IMR-90 (cell line): ENCODE results near the gene NXPH1. TPM values are rescaled to one million over a fixed set of nuclear protein-coding genes. Genes with fewer than 3 reads are reported as not detected.

Experiments used
- ATAC-seq: fragments of 200-7000 bp; cut with Tn5 transposase; 2 replicates; pipeline ENCODE4 v1.9.1; 2020; ENCODE audit warnings: low read depth, mild to moderate bottlenecking, moderate library complexity
- BruUV-seq: library from RNA; stranded (reverse); fragments of 400-500 nt; replicated peaks from 2 replicates; lab custom pipeline; 2021; lab: Mats Ljungman, UMichigan
- CTCF ChIA-PET: fragments of 300-600 bp; formaldehyde crosslinking; extraction: SDS; loops from one replicate; lab custom pipeline; 2021; ENCODE audit warnings: antibody characterized with exemption; lab: Yijun Ruan, JAX
- POLR2A ChIA-PET: fragments of 300-600 bp; sonication (Branson Sonifier 250); formaldehyde crosslinking; loops from one replicate; lab custom pipeline; 2022; ENCODE audit warnings: antibody characterized with exemption; ENCODE audit not compliant: unreplicated experiment; lab: Charles Lee
- DNase-seq: peaks from one replicate; pipeline ENCODE4 v3.0.0; 2013
- H2AFZ ChIP-seq: replicated peaks from 2 replicates; pipeline ENCODE3; 2013; ENCODE audit warnings: low read length, mild to moderate bottlenecking; ENCODE audit not compliant: poor library complexity
- H2AK5ac ChIP-seq: 2 replicates; pipeline ENCODE4 v1.6.1; 2013; ENCODE audit warnings: low read depth, low read length, inconsistent platforms
- H2AK9ac ChIP-seq: replicated peaks from 2 replicates; pipeline ENCODE3; 2013; ENCODE audit warnings: mild to moderate bottlenecking, low read depth, low read length, moderate library complexity; ENCODE audit not compliant: poor library complexity
- H2BK120ac ChIP-seq: 2 replicates; pipeline ENCODE4 v1.6.1; 2013; ENCODE audit warnings: low read depth, low read length, inconsistent platforms
- H2BK15ac ChIP-seq: 3 replicates; pipeline ENCODE4 v1.6.1; 2013; ENCODE audit warnings: low read depth, low read length, inconsistent platforms
- H2BK20ac ChIP-seq: 2 replicates; pipeline ENCODE4 v1.6.1; 2013; ENCODE audit warnings: low read depth, mild to moderate bottlenecking, inconsistent platforms, low read length, moderate library complexity
- H2BK5ac ChIP-seq: 2 replicates; pipeline ENCODE4 v1.6.1; 2013; ENCODE audit warnings: mild to moderate bottlenecking, low read depth, low read length, inconsistent platforms; ENCODE audit not compliant: poor library complexity, severe bottlenecking
- H3K14ac ChIP-seq: replicated peaks from 2 replicates; pipeline ENCODE4 v1.6.1; 2013; ENCODE audit warnings: low read depth, low read length, inconsistent platforms
- H3K18ac ChIP-seq: 2 replicates; pipeline ENCODE4 v1.6.1; 2013; ENCODE audit warnings: low read depth, low read length, control low read depth
- H3K23ac ChIP-seq: 2 replicates; pipeline ENCODE4 v1.6.1; 2013; ENCODE audit warnings: low read depth, low read length, inconsistent platforms
- H3K27ac ChIP-seq: 2 replicates; pipeline ENCODE4 v1.5.1; 2013; ENCODE audit warnings: mild to moderate bottlenecking, control low read depth, low read length; ENCODE audit not compliant: insufficient read depth
- H3K27me3 ChIP-seq: 2 replicates; pipeline ENCODE4 v1.6.1; 2013; ENCODE audit warnings: low read length; ENCODE audit not compliant: control insufficient read depth, insufficient read depth
- H3K36me3 ChIP-seq: 2 replicates; pipeline ENCODE4 v1.6.1; 2013; ENCODE audit warnings: low read length, mixed read lengths; ENCODE audit not compliant: control insufficient read depth, insufficient read depth
- H3K4ac ChIP-seq: 2 replicates; pipeline ENCODE4 v1.6.1; 2013; ENCODE audit warnings: low read depth, low read length, inconsistent platforms
- H3K4me1 ChIP-seq: 2 replicates; pipeline ENCODE4 v1.6.1; 2013; ENCODE audit warnings: low read length, mixed read lengths; ENCODE audit not compliant: control insufficient read depth, insufficient read depth
- H3K4me2 ChIP-seq: 2 replicates; pipeline ENCODE4 v1.6.1; 2013; ENCODE audit warnings: low read depth, mild to moderate bottlenecking, control low read depth, low read length, moderate library complexity
- H3K4me3 ChIP-seq: 2 replicates; pipeline ENCODE4 v1.5.1; 2013; ENCODE audit warnings: low read depth, mild to moderate bottlenecking, control low read depth, low read length, moderate library complexity; ENCODE audit not compliant: insufficient read depth
- H3K56ac ChIP-seq: 2 replicates; pipeline ENCODE4 v1.6.1; 2013; ENCODE audit warnings: low read length, inconsistent platforms; ENCODE audit not compliant: insufficient read depth; ENCODE audit errors: extremely low read depth
- H3K79me1 ChIP-seq, 2 experiments: 2 replicates each; pipeline ENCODE4 v1.6.1; 2013; ENCODE audit warnings: low read length in 2 of 2, inconsistent platforms in 1 of 2, low read depth in 1 of 2
- H3K9ac ChIP-seq: 2 replicates; pipeline ENCODE4 v1.6.1; 2013; ENCODE audit warnings: low read depth, low read length, control low read depth
- H3K9me1 ChIP-seq: 2 replicates; pipeline ENCODE4 v1.6.1; 2013; ENCODE audit warnings: low read length, inconsistent platforms; ENCODE audit not compliant: insufficient read depth
- H3K9me3 ChIP-seq: 2 replicates; pipeline ENCODE4 v1.6.1; 2013; ENCODE audit warnings: low read length; ENCODE audit not compliant: control insufficient read depth, insufficient read depth
- H4K20me1 ChIP-seq: 2 replicates; pipeline ENCODE4 v1.6.1; 2013; ENCODE audit warnings: low read length, inconsistent platforms; ENCODE audit not compliant: insufficient read depth
- H4K5ac ChIP-seq: 2 replicates; pipeline ENCODE4 v1.6.1; 2013; ENCODE audit warnings: mild to moderate bottlenecking, low read depth, low read length, control low read depth
- H4K8ac ChIP-seq, 2 experiments: 2 replicates each; pipeline ENCODE4 v1.6.1; 2013; ENCODE audit warnings: low read depth in 2 of 2, low read length in 2 of 2, control low read depth in 1 of 2, inconsistent platforms in 1 of 2
- H4K91ac ChIP-seq: 2 replicates; pipeline ENCODE4 v1.6.1; 2013; ENCODE audit warnings: low read depth, low read length, inconsistent platforms; ENCODE audit not compliant: insufficient read depth
- BHLHE40 ChIP-seq: fragments of 150-350 bp; IDR thresholded peaks from 2 replicates; pipeline ENCODE4 v1.6.1; 2016; ENCODE audit warnings: mild to moderate bottlenecking, low read depth, low read length
- CEBPB ChIP-seq: IDR thresholded peaks from 2 replicates; pipeline ENCODE4 v1.6.1; 2012; ENCODE audit warnings: low read depth, low read length, improper control_type of control experiment
- CHD1 ChIP-seq: IDR thresholded peaks from 2 replicates; pipeline ENCODE4 v1.6.1; 2012; ENCODE audit warnings: low read depth, low read length, improper control_type of control experiment
- FOS ChIP-seq: fragments of 150-350 bp; IDR thresholded peaks from 2 replicates; pipeline ENCODE4 v1.6.1; 2016; ENCODE audit warnings: low read depth, low read length
- MAFK ChIP-seq: IDR thresholded peaks from 2 replicates; pipeline ENCODE4 v1.6.1; 2012; ENCODE audit warnings: low read depth, low read length, improper control_type of control experiment
- MAZ ChIP-seq: IDR thresholded peaks from 2 replicates; pipeline ENCODE4 v1.6.1; 2012; ENCODE audit warnings: low read depth, mild to moderate bottlenecking, low read length, improper control_type of control experiment, moderate library complexity, borderline replicate concordance
- MXI1 ChIP-seq: IDR thresholded peaks from 2 replicates; pipeline ENCODE4 v1.6.1; 2012; ENCODE audit warnings: low read depth, mild to moderate bottlenecking, low read length, moderate library complexity, borderline replicate concordance
- NFE2L2 ChIP-seq: fragments of 150-350 bp; IDR thresholded peaks from 2 replicates; pipeline ENCODE4 v1.6.1; 2016; ENCODE audit warnings: low read depth, mild to moderate bottlenecking, low read length
- POLR2A ChIP-seq: IDR thresholded peaks from 2 replicates; pipeline ENCODE4 v1.6.1; 2012; ENCODE audit warnings: mild to moderate bottlenecking, low read depth, low read length
- RAD21 ChIP-seq: IDR thresholded peaks from 2 replicates; pipeline ENCODE4 v1.6.1; 2012; ENCODE audit warnings: low read length, improper control_type of control experiment
- RCOR1 ChIP-seq: IDR thresholded peaks from 2 replicates; pipeline ENCODE4 v1.6.1; 2012; ENCODE audit warnings: mild to moderate bottlenecking, low read length, improper control_type of control experiment; ENCODE audit not compliant: insufficient replicate concordance
- RFX5 ChIP-seq: IDR thresholded peaks from 2 replicates; pipeline ENCODE4 v1.8.0; 2012; ENCODE audit warnings: low read depth, mild to moderate bottlenecking, low read length, moderate library complexity
- SMC3 ChIP-seq: fragments of 150-350 bp; IDR thresholded peaks from 2 replicates; pipeline ENCODE4 v1.6.1; 2016; ENCODE audit warnings: low read depth, mild to moderate bottlenecking, antibody characterized with exemption, low read length, moderate library complexity
- WGBS, 2 experiments: methylation state at CpG; one replicate each; pipeline versions ENCODE4 v1.1.5 to v1.1.7; 2013; ENCODE audit warnings: missing lambda C conversion rate in 2 of 2; ENCODE audit not compliant: insufficient read length in 1 of 2; ENCODE audit errors: extremely low coverage in 2 of 2; 5-methylcytosine and 5-hydroxymethylcytosine counted together
- dilution Hi-C: fragments of 300-500 bp; cut with HindIII; formaldehyde crosslinking; loops from one replicate; pipeline ENCODE4 v1.14.3; 2018; ENCODE audit warnings: low sequenced_read_pairs; ENCODE audit not compliant: unreplicated experiment
- in situ Hi-C: fragments of 300-500 bp; cut with MboI; formaldehyde crosslinking; loops from 3 replicates; pipeline ENCODE4 v1.14.3; 2019; ENCODE audit warnings: low sequenced_read_pairs, inconsistent platforms, mixed read lengths
- intact Hi-C: fragments of 100-400 bp; cut with micrococcal nuclease; formaldehyde crosslinking; loops from 2 replicates; pipeline ENCODE4 v1.10.0; 2022
- polyA plus RNA-seq, 3 experiments: library from polyadenylated mRNA; depleted of rRNA; stranded (reverse); fragments of >200 nt; gene quantifications; 2 replicates each; pipeline ENCODE4 v1.2.3, GENCODE V29; 2012; ENCODE audit warnings: low replicate concordance in 1 of 3
- total RNA-seq: library from RNA; depleted of rRNA; stranded (reverse); fragments of >200 nt; gene quantifications from 2 replicates; pipeline ENCODE4 v1.2.3, GENCODE V29; 2012
- TF ChIP-seq, protein P1 (sequence below): fragments of 150-350 bp; IDR thresholded peaks from 2 replicates; pipeline ENCODE4 v1.6.1; 2017; ENCODE audit warnings: mild to moderate bottlenecking, antibody characterized with exemption, low read length, low read depth
- TF ChIP-seq, protein P2 (sequence below): fragments of 150-350 bp; IDR thresholded peaks from 2 replicates; pipeline ENCODE4 v1.6.1; 2016; ENCODE audit warnings: low read depth, mild to moderate bottlenecking, low read length, moderate library complexity, borderline replicate concordance
- TF ChIP-seq, protein P3 (sequence below): conservative IDR thresholded peaks from 2 replicates; pipeline ENCODE4 v1.5.1; 2012; ENCODE audit warnings: mild to moderate bottlenecking, low read depth, low read length, improper control_type of control experiment

Gene NXPH1
- total and polyA plus RNA-seq, 2 of the 4 experiments (the other 2 are of a cell fraction): not detected

DNA sequence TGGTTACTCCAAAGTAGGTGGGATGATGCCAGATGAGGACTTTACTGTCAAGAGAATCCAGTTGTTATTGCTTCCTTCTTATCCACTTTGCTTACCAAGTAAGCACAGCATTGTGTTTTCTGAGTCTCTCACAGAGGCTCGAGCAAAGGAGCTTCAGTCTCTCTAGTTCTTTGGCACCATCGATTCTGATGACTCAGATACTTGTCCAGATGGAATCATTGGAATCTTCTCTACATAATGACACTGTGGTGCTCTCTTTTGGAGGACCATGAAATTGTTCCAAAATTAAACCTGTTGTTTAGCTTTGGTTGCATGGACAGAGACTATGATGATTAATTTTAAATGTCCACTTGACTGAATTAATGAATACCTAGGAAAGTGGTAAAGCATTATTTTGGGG, 132.6 kb downstream of the NXPH1 start:
- H2AK5ac ChIP-seq: no peak overlapping the region
- DNase-seq (no peak), ATAC-seq (no peak)
- no peak overlapping the region for H3K18ac ChIP-seq
- H3K36me3 ChIP-seq: no peaks in the 10 kb centered on the region
- no peak for TF ChIP-seq CHD1
- TF ChIP-seq, protein P1, sequence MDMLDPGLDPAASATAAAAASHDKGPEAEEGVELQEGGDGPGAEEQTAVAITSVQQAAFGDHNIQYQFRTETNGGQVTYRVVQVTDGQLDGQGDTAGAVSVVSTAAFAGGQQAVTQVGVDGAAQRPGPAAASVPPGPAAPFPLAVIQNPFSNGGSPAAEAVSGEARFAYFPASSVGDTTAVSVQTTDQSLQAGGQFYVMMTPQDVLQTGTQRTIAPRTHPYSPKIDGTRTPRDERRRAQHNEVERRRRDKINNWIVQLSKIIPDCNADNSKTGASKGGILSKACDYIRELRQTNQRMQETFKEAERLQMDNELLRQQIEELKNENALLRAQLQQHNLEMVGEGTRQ: no peak
- TF ChIP-seq MAZ: no peak
- no peak for TF ChIP-seq FOS
- TF ChIP-seq MXI1: no peak
- TF ChIP-seq RCOR1: no peak
- TF ChIP-seq, protein P2, sequence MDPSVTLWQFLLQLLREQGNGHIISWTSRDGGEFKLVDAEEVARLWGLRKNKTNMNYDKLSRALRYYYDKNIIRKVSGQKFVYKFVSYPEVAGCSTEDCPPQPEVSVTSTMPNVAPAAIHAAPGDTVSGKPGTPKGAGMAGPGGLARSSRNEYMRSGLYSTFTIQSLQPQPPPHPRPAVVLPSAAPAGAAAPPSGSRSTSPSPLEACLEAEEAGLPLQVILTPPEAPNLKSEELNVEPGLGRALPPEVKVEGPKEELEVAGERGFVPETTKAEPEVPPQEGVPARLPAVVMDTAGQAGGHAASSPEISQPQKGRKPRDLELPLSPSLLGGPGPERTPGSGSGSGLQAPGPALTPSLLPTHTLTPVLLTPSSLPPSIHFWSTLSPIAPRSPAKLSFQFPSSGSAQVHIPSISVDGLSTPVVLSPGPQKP: no peak
- no peak for TF ChIP-seq SMC3
- TF ChIP-seq MAFK: no peak
- no peak for TF ChIP-seq NFE2L2
- TF ChIP-seq, protein P3, sequence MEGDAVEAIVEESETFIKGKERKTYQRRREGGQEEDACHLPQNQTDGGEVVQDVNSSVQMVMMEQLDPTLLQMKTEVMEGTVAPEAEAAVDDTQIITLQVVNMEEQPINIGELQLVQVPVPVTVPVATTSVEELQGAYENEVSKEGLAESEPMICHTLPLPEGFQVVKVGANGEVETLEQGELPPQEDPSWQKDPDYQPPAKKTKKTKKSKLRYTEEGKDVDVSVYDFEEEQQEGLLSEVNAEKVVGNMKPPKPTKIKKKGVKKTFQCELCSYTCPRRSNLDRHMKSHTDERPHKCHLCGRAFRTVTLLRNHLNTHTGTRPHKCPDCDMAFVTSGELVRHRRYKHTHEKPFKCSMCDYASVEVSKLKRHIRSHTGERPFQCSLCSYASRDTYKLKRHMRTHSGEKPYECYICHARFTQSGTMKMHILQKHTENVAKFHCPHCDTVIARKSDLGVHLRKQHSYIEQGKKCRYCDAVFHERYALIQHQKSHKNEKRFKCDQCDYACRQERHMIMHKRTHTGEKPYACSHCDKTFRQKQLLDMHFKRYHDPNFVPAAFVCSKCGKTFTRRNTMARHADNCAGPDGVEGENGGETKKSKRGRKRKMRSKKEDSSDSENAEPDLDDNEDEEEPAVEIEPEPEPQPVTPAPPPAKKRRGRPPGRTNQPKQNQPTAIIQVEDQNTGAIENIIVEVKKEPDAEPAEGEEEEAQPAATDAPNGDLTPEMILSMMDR: no peak
- TF ChIP-seq POLR2A: no peak
- TF ChIP-seq CEBPB: no peak
- TF ChIP-seq RFX5: no peak
- TF ChIP-seq BHLHE40: no peak
- TF ChIP-seq RAD21: no peak
- H3K27ac ChIP-seq: no peak overlapping the region
- no peak overlapping the region for H2BK120ac ChIP-seq
- BruUV-seq: no TSS peak
- no peak overlapping the region for H3K23ac ChIP-seq
- no peak overlapping the region for H4K8ac ChIP-seq
- no peaks in the 10 kb centered on the region for H3K27me3 ChIP-seq
- ChIA-PET POLR2A (no interaction called here), CTCF (no interaction called here)
- in situ Hi-C loops (no loop called here), dilution Hi-C loops (no loop called here), intact Hi-C loops (no loop called here)
- WGBS, 2 experiments: no CpG with 5 or more reads among the region's 2 CpGs
- no peak overlapping the region for H4K5ac ChIP-seq
- no peaks in the 10 kb centered on the region for H3K79me1 ChIP-seq
- no peak overlapping the region for H2BK20ac ChIP-seq
- H2AFZ ChIP-seq: no peak overlapping the region
- peaks cover 2% of the 10 kb centered on the region; the same call in 1 of the 2 replicates for H3K9me3 ChIP-seq
- H3K9me1 ChIP-seq: no peaks in the 10 kb centered on the region
- no peak overlapping the region for H3K14ac ChIP-seq
- H3K9ac ChIP-seq: no peak overlapping the region
- no peak overlapping the region for H3K56ac ChIP-seq
- no peaks in the 10 kb centered on the region for H3K4me1 ChIP-seq
- H2AK9ac ChIP-seq: no peak overlapping the region
- no peak overlapping the region for H2BK5ac ChIP-seq
- no peak overlapping the region for H4K91ac ChIP-seq
- no peak overlapping the region for H2BK15ac ChIP-seq
- H4K20me1 ChIP-seq: no peaks in the 10 kb centered on the region
- H3K4me2 ChIP-seq: no peak overlapping the region
- no peak overlapping the region for H3K4me3 ChIP-seq
- no peak overlapping the region for H3K4ac ChIP-seq
